ENCODE data around the gene RBM47.

RBM47 gene

DNA sequence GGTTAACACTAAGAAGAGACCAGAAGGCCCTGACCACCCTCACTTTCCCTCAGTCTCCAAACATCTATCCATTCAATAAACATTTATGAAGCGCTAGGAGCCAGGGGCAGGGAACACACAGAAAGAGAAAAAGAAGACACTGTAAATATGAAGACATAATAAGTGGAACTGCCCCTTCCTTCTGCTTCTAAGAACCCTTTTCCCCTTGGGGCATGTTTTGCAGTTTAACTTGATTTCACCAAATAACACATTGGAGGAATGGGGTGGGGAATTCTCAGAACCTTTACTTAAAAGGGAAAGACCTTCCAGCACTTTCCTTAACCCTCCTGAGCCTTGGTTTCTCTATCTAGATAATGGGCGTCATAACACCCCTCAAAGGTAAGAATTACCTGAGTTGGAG lies 42.3 kb downstream of the RBM47 start:
- no peak for TF ChIP-seq GATA1 (IDR thresholded peaks at IDR 0.05; ENCODE audit: low read depth, low read length)
- no peak for DNase-seq

GRCh38 chr4:40586729-40587128 lies 42.9 kb downstream of the RBM47 start:
- TF ChIP-seq POLR2A (IDR thresholded peaks at IDR 0.05; ENCODE audit: low read length), result no peak
- TF ChIP-seq GATA1 (IDR thresholded peaks at IDR 0.05; ENCODE audit: low read depth, low read length), result no peak
- DNase-seq, result no peak

- TF ChIP-seq GATA1 (IDR thresholded peaks at IDR 0.05; ENCODE audit: low read depth, low read length) (no peak), POLR2A (IDR thresholded peaks at IDR 0.05; ENCODE audit: low read length) (no peak)
- no peak for DNase-seq
These were observed 43.6 kb downstream of the RBM47 start for GRCh38 chr4:40586034-40586433.

DNA sequence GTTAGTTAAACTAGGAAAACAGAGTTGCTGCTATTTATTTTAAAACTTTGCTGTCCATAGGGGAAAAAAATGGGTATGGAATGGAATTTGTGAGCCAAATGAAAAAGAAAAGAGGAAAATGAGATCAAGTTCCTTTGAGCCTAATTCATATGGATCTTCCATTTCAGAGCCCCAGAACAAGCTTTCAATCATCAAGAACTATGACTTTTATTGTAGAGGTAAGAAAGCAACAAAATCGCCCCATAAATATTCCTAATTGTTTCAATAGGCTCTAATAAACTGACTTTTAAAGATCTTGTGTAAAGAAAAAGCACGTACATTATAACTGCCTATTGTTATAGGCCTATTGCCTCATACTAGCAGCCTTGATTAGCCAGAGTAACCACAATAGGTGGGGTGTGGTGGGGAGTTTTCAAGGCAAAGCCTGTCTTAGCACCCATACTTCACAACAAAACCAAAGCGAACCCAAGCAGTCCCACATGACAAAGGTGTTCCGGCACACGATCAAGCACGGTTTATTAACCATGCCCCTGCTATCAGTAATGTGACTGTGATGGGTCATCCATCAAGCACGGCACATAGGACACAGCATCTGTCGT lies 44.4 kb downstream of the RBM47 start:
- DNase-seq, result no peak
- no peak for TF ChIP-seq POLR2A (IDR thresholded peaks at IDR 0.05; ENCODE audit: low read length)
- TF ChIP-seq GATA1 (IDR thresholded peaks at IDR 0.05; ENCODE audit: low read depth, low read length), result no peak

DNA sequence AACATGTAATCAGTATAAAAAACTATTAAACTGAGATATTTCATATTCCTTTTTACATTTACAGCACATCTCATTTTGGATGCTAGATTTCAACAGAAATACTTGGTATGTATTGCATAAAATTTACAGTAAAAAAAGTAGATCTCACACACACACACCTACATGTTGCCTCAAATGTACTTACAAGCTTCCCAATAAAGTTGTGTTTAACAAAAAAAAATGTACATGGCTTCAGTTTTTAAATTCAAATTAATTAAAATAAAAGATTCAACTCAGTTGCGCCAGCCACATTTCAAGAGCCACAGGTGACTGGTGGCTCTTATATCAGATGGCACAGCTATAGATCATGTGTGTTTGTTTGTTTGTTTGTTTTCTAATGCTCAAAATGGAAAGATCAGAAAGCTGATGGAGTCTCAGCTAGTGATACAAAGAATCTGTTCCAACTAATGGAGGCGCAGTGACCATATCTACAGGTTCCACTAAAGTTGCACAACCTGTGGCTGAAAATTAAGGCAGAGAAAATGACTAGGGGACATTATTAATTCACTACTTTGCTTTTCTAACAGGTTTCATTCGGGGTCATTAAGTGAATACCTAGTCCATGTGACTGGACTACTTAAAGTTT lies 45.0 kb downstream of the RBM47 start:
- DNase-seq, result no peak
- TF ChIP-seq GATA1 (IDR thresholded peaks at IDR 0.05; ENCODE audit: low read depth, low read length) (no peak), POLR2A (IDR thresholded peaks at IDR 0.05; ENCODE audit: low read length) (no peak)

- no peak for DNase-seq
- TF ChIP-seq GATA1 (IDR thresholded peaks at IDR 0.05; ENCODE audit: low read depth, low read length), result no peak
- TF ChIP-seq POLR2A (IDR thresholded peaks at IDR 0.05; ENCODE audit: low read length), result no peak
These were observed 45.7 kb downstream of the RBM47 start for GRCh38 chr4:40583850-40584439.

DNA sequence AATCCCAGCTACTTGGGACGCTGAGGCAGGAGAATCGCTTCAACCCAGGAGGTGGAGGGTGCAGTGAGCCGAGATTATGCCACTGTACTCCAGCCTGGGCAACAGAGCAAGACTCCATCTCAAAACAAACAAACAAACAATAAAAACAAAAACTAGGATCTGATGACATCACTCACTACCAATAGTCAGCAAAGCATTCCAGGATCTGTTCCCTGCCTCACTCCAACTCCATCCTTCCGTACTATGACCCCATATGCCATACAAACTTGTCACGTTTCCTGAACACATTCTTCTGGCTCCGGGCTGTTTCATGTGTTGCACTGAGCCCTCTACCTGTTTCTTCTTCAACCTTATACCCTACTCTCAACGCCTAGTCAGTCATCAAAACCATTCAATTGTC lies 47.3 kb downstream of the RBM47 start:
- DNase-seq, result no peak
- TF ChIP-seq POLR2A (IDR thresholded peaks at IDR 0.05; ENCODE audit: low read length), result no peak
- TF ChIP-seq GATA1 (IDR thresholded peaks at IDR 0.05; ENCODE audit: low read depth, low read length), result no peak

- no peak for TF ChIP-seq GATA1 (IDR thresholded peaks at IDR 0.05; ENCODE audit: low read depth, low read length)
- DNase-seq, result no peak
These were observed 48.2 kb downstream of the RBM47 start for GRCh38 chr4:40581254-40582140.

GRCh38 chr4:40579983-40580382 lies 49.7 kb downstream of the RBM47 start:
- TF ChIP-seq GATA1 (IDR thresholded peaks at IDR 0.05; ENCODE audit: low read depth, low read length) (no peak), POLR2A (IDR thresholded peaks at IDR 0.05; ENCODE audit: low read length) (no peak)
- DNase-seq, result no peak

- TF ChIP-seq POLR2A (IDR thresholded peaks at IDR 0.05; ENCODE audit: low read length), result no peak
- no peak for TF ChIP-seq GATA1 (IDR thresholded peaks at IDR 0.05; ENCODE audit: low read depth, low read length)
- no peak for DNase-seq
These were observed 51.9 kb downstream of the RBM47 start for GRCh38 chr4:40577588-40578253.

- no peak for TF ChIP-seq POLR2A (IDR thresholded peaks at IDR 0.05; ENCODE audit: low read length)
- no peak for TF ChIP-seq GATA1 (IDR thresholded peaks at IDR 0.05; ENCODE audit: low read depth, low read length)
- peak in 1 of 2 experiments; percentile 4 for DNase-seq
These were observed 52.8 kb downstream of the RBM47 start for GRCh38 chr4:40576651-40577480.

GRCh38 chr4:40575846-40576245 lies 53.8 kb downstream of the RBM47 start:
- no peak for DNase-seq
- TF ChIP-seq POLR2A (IDR thresholded peaks at IDR 0.05; ENCODE audit: low read length) (no peak), GATA1 (IDR thresholded peaks at IDR 0.05; ENCODE audit: low read depth, low read length) (no peak)
